ENCODE measurements around the gene CD44.
"Not testable (repeated sequence)": the region's sequence is repeated elsewhere in the genome, so short reads cannot be mapped to it uniquely, and the experiment has no call there.

The CD44 gene

GRCh38 chr11:35138943-35139721 lies at the start of gene CD44:
Gene CD44 (plus strand): TSS chr11:35139171. CDS start chr11:35139304, 133 bp downstream.
- ChIA-PET CTCF (interaction anchor here (0.7 to 5.4 kb wide), 9 partner anchors 9 to 134 kb away, joined by 3 to 24 read pairs (median 4); no protein-coding TSS in a partner anchor), POLR2A (interaction anchor here (0.6 to 1.0 kb wide), 4 partner anchors 9 to 21 kb away, joined by 3 to 6 read pairs (median 3); no protein-coding TSS in a partner anchor)
- no peak for TF ChIP-seq CTCF (IDR thresholded peaks at IDR 0.05; ENCODE audit: control extremely low read depth, extremely low read depth, low read depth, missing control alignments)
- peak; percentile 76 for DNase-seq (ENCODE audit: extremely low spot score)

- ChIA-PET POLR2A (no interaction called here), CTCF (interaction anchor here (0.9 to 1.4 kb wide), 4 partner anchors 14 to 49 kb away, joined by 3 read pairs; no protein-coding TSS in a partner anchor)
- no peak for TF ChIP-seq CTCF (IDR thresholded peaks at IDR 0.05; ENCODE audit: control extremely low read depth, extremely low read depth, low read depth, missing control alignments)
- DNase-seq (ENCODE audit: extremely low spot score) = peak; percentile 64
These were observed 49.3 kb upstream of the CD44 start for GRCh38 chr11:35089666-35090065.

- no peak for TF ChIP-seq CTCF (IDR thresholded peaks at IDR 0.05; ENCODE audit: control extremely low read depth, extremely low read depth, low read depth, missing control alignments)
- no peak for DNase-seq (ENCODE audit: extremely low spot score)
- POLR2A ChIA-PET = no interaction called here
- CTCF ChIA-PET = interaction anchor here (1.4 kb wide), 1 partner anchor 49 kb away, joined by 3 read pairs; no protein-coding TSS in a partner anchor
These were observed 48.8 kb upstream of the CD44 start for GRCh38 chr11:35090125-35090524.

- POLR2A ChIA-PET; DNase-seq (ENCODE audit: extremely low spot score): not testable (repeated sequence)
- CTCF ChIA-PET = interaction anchor here (1.3 to 1.4 kb wide), 3 partner anchors 13 to 94 kb away, joined by 4 to 5 read pairs (median 4); no protein-coding TSS in a partner anchor
These were observed 48.0 kb upstream of the CD44 start for GRCh38 chr11:35090991-35091390.

GRCh38 chr11:35096723-35097122 lies 42.2 kb upstream of the CD44 start:
- DNase-seq (ENCODE audit: extremely low spot score) = no peak
- no peak for TF ChIP-seq CTCF (IDR thresholded peaks at IDR 0.05; ENCODE audit: control extremely low read depth, extremely low read depth, low read depth, missing control alignments)
- POLR2A ChIA-PET = no interaction called here
- CTCF ChIA-PET = no interaction called here

GRCh38 chr11:35097814-35098455 lies 41.0 kb upstream of the CD44 start:
- ChIA-PET POLR2A (no interaction called here), CTCF (interaction anchor here (1.2 kb wide), 1 partner anchor 10 kb away, joined by 5 read pairs; no protein-coding TSS in a partner anchor)
- DNase-seq (ENCODE audit: extremely low spot score) = no peak
- no peak for TF ChIP-seq CTCF (IDR thresholded peaks at IDR 0.05; ENCODE audit: control extremely low read depth, extremely low read depth, low read depth, missing control alignments)

- POLR2A ChIA-PET = no interaction called here
- CTCF ChIA-PET = no interaction called here
- no peak for TF ChIP-seq CTCF (IDR thresholded peaks at IDR 0.05; ENCODE audit: control extremely low read depth, extremely low read depth, low read depth, missing control alignments)
- no peak for DNase-seq (ENCODE audit: extremely low spot score)
These were observed 40.1 kb upstream of the CD44 start for GRCh38 chr11:35098855-35099254.

Data from GM10248 (cell line).